HG02571 (cell line): ENCODE measurements around the gene CFAP58.
"Not testable (repeated sequence)": the region's sequence is repeated elsewhere in the genome, so short reads cannot be mapped to it uniquely, and the experiment has no call there.

Source experiments
- ATAC-seq: cut with Tn5 transposase; IDR thresholded peaks from one replicate; pipeline ENCODE4 v1.9.1; 2021; ENCODE audit warnings: mild to moderate bottlenecking, moderate library complexity; ENCODE audit not compliant: unreplicated experiment

The CFAP58 gene

DNA sequence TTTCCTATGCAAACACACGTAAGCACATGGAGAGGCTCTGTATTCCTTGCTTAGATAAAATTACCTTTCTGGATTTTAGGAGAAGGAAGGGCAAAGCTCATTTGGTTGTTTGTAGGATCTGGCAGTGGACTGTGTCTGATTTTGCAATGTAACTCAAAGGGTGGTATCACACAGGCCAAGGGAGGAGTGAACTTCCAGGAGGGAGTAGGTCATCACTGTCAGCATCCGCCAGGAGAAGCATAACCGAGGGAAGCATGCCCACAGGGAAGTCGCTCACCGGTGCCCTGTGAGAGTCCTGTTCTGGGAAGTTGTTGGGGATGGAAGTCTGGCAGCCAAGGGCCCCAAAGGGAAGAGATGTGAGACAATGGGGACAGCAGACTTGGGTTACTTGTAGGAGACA, 74.4 kb downstream of the CFAP58 start:
- ATAC-seq = no peak

DNA sequence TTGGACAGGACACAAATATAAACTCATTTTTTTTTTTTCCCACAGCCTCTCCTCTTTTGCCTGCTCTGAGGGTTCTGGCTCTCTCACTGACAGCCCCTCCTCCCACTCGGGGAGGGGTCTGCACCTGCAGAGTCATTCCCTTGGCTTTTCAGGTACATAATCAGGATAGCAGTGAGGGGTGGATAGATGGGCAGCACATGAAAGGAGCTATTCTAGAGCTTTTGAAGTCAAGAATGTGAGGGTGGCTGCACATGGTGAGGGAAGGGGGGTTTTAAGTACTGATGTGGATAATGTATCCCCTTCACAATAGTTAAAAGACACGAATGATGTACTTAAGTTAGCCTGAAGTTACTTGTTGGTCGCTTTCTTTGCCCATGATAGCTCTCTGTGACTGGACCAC, 76.2 kb downstream of the CFAP58 start:
- ATAC-seq = no peak

DNA sequence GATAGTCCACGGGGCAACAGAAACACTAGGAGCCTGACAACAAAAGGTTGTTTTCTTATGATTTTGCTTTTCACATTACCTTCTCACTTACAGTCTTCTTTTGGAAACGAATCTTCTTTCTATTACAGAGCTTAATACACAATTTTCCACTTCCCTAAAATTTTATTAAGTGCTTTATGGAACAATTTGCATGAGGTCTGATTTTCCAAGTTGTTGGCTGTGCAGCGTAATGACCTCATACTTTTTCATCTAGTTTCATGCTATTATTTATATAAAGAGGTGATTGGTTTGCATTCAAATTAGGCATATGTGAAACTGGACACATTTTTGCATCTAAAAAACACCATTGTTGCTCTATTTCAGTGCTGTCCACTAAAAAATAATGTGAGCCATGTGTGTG, 76.7 kb downstream of the CFAP58 start:
- no peak for ATAC-seq

DNA sequence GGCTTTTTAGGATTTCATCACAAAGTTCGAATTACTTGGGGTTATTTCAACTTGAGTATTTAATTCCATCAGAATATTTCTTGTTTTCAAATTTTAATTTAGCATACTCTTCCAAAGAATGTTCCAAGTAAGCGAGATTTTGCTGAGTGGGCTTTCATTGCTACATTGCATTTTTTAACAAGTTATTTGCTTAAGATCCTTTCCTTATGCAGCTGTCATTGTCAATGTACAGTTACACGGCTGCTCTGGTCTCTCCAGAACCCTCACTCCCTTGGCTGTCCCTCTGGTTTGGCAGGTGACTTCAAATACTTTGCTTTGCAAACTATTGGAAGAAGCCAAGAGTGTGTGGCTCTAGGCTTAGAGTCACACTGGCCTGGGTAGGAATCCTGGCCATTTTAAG, 80.0 kb downstream of the CFAP58 start:
- ATAC-seq = no peak

DNA sequence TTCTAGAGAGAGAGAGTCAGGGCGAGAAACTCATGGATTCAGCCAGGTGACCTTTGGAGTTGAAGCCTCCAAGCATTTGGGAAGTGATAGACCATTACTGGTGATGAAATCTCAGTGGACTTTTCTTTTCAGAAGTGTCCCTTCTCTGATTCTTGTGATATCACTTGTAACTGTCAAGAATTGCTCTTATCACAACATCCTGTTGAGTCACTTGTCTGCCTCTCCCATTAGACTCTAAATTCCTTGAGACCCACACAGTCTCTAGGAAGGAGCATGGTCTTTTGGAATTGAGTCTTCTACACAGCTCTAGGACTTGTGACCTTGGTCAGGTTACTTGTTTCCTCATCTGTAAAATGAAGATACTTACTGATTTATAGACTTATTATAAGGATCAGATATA, 81.0 kb downstream of the CFAP58 start:
- no peak for ATAC-seq

DNA sequence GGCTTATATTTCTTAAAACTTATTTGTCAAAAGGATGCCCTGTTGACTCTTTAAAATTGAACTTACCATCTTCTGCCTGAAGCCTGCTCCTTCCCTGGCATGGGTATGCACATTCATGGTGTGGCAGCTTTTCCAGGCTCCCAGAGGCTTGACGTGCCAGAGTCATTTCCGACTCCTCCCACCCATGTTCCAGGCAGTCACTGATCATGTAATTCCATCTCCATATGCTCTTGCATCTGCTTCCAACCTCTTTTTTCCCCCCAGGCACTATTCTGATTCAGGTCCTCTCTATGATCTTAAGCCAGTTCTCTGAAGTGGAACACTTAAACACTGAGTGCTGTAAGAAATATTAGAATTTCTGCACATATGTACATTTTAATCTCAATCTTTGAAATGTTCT, 82.2 kb downstream of the CFAP58 start:
- no peak for ATAC-seq

DNA sequence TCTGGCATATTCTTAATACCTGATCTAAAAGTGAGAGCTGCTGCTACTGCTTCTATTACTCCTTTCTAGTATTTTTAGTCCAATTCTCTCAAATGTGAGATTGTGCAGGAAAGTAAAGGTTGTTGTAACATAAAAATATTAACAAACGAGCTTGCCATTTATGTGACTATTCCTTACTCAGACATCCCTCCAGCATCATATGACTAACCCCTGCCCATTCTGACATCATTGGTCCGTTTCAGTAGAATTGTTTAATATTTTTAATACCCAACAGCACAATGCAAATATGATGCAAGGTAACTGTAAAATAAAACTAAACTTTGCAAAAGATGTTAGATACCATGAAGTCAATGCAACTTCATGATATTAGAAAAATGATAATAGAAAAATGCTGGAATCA, 83.6 kb downstream of the CFAP58 start:
- ATAC-seq = no peak

DNA sequence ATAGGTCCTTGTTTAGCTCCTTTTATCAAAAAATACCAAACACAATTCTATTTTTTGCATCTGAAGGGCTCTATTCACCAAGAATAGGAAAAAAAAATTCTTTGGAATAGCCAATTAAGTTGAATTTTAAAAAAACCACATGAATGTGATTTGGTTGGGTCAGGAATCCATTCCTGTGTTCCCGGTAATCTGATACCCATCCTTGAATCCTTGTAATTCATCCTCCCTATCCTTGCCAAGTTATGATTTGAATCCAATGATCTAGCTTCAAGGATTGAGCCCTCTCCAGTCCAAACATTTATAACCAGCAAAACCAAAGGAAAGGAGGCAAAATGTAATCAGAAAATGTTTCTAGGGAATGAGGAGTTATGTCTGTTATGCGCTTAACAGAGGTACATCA, 86.6 kb downstream of the CFAP58 start:
- ATAC-seq = no peak

DNA sequence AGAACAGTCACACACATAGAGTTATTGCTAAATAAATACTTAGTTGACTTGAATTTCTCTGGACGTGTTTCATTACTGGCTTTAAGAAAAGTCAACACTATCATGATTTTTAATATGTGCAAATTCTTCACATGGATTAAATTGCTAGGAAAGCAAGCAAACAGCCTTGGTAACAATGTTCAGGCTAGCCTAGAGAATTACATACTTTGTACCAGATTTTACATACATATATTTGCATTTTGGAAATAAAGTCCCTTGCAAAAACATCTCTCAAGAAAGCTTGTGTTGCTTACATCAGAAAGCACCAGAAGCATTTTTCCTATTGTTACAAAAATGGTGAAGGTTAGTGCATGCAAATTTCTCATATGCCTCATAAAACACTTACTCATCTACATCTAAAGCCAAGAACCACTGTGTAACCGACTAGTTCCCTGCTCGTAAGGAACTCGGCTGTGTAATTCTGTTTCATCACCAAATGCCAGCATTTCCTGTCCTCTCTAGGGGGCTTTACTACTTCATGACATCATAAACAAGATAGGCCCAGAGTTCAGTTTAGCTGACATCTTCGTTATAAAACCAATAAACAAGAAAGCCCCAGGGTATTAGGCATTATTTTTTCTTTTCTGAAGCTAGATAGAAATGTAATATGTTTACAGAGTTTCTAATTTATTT, 87.8 kb downstream of the CFAP58 start:
- no peak for ATAC-seq

DNA sequence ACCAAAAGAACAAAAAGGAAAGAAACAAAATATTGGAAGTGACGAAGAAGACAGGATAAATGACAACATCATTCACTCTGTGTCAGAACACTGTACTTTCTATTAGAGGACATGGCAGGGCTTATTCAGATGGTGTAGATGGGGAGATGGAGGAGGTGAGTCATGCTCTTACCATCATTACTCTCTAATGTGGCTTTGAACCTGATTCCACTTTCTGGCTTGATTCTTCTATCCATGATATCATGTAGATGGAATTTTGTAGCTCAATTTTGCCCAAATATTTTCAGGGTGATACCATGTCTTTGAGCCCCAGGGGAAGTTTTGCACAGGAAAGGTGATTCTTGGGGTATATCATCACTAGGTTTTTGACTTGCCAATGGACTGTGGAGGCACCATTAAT, 91.7 kb downstream of the CFAP58 start:
- ATAC-seq = no peak

DNA sequence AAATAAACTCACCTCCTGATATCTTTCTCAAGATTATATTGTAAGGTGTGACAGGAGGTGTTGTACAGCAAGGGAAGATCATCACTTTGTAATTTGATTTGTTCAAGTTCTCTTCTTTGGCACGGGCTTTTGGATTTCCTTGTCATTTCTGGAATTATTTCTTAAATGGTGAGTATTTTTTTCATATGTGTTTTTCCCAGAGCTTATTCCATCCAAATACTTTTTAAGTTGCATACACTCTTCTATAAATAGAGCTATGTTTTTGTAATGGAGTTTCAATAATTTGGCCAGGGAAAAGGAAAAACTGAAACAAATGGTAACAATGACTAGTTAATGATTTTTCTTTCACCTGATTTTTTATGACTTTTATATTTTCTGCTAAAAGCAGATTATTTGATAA, 92.5 kb downstream of the CFAP58 start:
- ATAC-seq = no peak

DNA sequence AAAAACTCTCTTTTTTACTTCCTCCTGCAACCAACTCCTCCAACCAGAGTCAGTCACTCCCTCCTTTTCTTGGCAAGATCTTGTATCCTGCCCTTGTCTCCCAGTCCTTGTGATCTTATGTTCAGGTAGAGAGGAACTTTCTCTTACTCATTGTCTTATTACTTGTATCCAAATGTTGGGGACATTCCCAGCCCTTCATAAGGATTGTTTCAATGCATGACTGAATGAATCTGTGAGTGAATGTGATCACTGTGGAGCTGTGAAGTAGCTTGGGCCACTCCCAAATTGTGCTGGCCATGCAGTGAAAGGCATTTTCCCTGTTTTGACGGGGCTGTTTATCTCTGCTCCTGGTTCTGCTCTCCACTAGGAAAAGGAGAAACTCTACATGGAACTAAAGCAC, 93.7 kb downstream of the CFAP58 start:
- ATAC-seq = no peak

DNA sequence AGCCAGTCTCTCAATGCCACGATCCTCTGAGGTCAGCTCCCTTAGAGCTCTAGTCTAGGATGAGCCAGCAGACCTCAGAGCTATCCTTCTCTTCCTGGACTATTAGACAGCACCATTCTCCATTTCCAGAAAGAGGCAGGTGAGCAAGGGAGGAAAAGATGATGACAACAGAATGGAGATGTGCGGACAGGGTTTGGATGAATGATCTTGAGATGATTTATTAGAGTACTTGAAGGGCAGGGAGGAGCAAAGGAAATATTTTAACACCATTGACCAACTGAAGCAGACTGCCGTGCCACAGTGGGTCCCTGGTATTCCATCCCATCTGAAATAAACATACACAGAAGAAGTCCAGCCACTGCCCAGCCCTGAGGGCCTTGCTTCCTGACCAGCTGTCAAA, 94.3 kb downstream of the CFAP58 start:
- no peak for ATAC-seq

DNA sequence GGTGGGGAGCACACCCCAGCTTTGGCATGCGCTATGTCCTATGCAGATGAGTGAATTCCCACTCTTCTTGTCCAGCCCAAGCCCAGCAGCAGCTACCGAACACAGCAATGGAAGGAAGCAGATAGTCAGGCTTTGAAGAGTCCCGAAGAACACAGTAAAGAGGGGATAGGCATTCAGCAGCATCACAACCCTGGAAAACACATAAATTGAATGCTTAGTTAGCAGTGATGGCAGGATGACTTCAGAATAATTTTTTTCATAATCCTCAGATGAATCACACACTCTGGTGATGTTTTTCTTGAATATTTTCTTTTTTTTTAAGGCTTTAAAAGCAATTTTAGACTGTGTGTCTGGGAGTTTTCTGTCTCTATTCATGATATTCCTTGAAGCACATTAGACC, 95.8 kb downstream of the CFAP58 start:
- no peak for ATAC-seq

DNA sequence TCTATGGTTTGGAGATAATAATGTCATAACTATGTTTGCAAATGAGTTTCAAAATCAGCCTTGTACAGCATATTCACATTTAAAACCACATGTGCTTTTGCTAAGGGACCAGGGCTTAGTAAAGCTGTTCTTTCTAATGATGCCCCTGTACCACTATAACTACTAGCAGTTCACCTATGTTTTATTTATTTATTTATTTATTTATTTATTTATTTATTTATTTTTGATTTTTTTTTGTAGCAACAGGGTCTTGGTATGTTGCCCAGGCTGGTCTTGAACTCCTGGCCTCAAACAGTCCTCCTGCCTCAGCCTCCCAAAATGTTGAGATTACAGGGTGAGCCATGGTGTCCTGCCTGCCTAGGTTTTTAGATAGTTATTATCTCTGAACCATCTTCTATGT, 96.9 kb downstream of the CFAP58 start:
- ATAC-seq = no peak

DNA sequence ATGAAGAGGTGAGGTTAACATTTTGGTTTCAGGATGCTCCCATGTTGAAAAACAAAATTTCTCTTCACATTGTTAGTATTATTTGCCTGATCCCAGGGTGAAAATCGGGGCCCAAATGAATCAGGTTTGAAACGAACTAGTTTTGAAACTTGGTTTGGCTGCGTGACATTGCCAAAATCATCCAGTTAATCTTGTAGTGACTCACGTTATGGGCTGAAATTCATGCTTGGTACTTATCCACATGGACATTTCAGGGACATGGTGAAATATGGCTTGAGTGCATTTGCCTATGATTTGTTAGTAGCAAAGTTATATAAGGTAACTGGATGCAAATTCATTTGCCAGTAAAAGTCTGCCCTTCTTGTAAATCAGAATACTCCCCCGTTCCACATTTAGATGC, 97.3 kb downstream of the CFAP58 start:
- no peak for ATAC-seq

DNA sequence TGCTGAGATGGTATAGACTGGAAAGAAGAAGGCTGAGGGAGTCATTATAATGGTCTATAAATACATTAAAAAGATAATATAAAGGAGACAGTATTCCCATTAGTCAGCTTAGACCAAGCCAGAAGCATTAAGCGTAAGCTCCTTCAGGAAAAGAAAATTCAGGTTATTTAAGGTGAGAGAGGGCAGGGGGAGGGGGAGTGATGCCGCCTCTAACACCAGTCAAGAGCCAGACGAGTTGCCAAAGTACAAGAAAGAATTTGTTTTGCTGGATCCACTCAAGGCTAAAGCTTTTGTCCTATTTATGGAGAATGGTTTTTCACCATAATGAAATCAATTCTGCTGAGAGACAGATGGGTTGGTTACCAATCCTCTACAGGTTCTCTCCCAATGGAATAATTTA, 99.3 kb downstream of the CFAP58 start:
- ATAC-seq = no peak

DNA sequence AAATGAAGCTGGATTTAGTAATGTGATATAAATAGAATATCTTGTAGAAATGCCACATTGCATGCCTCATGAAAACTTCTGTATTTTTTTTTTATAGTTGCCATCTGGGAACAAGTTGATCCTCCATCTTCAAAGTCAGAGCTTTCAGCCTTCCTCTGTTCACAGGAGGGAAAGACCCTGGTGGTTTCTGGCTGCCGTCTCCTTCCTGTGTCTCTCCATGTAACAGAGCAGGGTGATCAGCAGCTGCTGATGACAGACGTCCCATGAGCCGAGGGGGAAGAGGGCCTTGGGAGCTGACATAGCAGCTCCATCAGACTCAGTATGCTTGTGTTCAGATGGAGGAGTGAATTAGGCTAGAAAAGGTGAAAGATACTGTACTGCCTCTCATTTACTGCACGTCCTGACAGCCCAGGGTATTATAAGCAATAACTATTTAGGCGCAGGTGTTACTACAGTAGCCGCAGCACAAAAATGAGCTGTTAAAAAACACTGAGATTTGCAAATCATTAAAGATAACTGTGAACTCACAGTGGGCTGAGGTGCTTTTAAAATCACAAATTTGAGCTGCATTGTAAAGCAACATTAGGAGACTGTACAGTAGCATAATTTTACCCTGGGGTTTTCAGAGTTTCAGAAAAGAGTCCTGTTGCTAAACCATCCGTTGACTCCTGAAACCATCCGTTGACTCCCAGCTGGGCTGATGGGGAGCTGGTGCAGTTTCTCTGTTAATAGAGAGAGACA, 103.3 kb downstream of the CFAP58 start:
- no peak for ATAC-seq

DNA sequence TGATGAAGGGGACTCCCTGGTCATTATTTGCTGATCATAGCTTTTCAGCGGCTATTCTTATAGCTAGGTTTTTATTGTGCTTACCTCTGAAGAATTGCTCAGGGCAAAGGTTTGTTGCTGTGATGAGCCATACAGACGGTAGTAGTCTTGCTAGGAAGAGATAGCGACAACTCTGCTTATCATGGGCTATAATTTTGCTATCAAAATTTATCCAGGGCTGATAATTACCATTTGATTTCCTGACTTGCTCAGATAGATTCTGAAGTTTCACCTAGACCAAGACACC, 103.9 kb downstream of the CFAP58 start:
- no peak for ATAC-seq

DNA sequence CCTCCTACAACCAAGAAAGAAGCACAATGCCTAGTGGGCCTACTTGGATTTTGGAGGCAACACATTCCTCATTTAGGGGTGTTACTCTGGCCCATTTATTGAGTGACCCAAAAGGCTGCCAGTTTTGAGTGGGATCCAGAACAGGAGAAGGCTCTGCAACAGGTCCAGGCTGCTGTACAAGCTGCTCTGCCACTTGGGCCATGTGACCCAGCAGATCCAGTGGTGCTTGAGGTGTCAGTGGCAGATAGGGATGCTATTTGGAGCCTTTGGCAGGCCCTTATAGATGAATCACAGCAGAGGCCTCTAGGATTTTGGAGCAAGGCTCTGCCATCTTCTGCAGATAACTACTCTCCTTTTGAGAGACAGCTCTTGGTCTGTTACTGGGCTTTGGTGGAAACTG, 111.9 kb downstream of the CFAP58 start:
- not testable (repeated sequence) for ATAC-seq

DNA sequence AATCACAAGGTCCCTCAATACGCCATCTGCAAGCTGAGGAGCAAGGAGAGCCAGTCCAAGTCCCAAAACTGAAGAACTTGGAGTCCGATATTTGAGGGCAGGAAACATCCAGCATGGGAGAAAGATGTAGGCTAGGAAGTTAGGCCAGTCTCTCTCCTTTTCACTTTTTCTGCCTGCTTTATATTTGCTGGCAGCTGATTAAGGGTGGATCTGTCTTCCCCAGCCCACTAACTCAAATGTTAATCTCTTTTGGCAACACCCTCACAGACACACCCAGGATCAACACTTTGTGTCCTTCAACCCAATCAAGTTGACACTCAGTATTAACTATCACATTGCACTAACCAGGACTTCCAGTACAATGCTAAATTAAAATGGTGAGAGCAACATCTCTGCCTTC, 115.2 kb downstream of the CFAP58 start:
- not testable (repeated sequence) for ATAC-seq

DNA sequence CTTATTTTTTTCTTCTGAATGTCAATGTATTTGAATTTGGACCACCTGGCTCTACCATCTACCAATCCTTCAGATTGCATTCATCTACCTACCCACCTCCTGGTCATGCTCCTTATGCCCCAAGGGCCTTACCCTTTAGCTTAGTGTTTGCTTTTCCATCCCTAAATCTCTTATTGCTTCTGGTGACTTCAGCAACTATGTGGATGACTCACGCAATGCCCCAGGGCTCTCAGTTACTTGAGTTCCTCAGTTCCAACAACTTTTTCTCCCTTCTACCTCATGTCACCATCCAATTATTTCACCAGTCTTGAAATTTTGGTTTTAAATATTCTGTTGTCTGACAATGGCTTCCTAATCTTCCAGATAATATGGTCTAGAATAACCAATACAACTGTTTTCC, 118.9 kb downstream of the CFAP58 start:
- no peak for ATAC-seq
